AG09319 (cell line): Measurements from ENCODE around the gene MBP.

Experiments
- DNase-seq: peaks from one replicate; pipeline ENCODE4 v3.0.0-alpha.2; 2010; ENCODE audit warnings: low read depth; ENCODE audit errors: extremely low read depth
- CTCF ChIP-seq: IDR thresholded peaks from 2 replicates; pipeline ENCODE4 v1.5.1; 2011; ENCODE audit warnings: low read depth, mild to moderate bottlenecking, inconsistent platforms, low read length, moderate library complexity

The MBP gene

GRCh38 chr18:77046994-77047393 is 85.6 kb downstream of the MBP start:
- no peak for DNase-seq
- TF ChIP-seq CTCF = no peak

- no peak for TF ChIP-seq CTCF
- DNase-seq = no peak
Observed at GRCh38 chr18:77046409-77046808, 86.2 kb downstream of the MBP start.

GRCh38 chr18:77045677-77046076 is 86.9 kb downstream of the MBP start:
- no peak for TF ChIP-seq CTCF
- DNase-seq = no peak

- TF ChIP-seq CTCF = no peak
- no peak for DNase-seq
Observed at GRCh38 chr18:77044866-77045664, 87.5 kb downstream of the MBP start.

- no peak for TF ChIP-seq CTCF
- no peak for DNase-seq
Observed at GRCh38 chr18:77043541-77044280, 88.9 kb downstream of the MBP start.

- TF ChIP-seq CTCF = no peak
Observed at GRCh38 chr18:77042583-77042982, 90.0 kb downstream of the MBP start.

More at GRCh38 chr18:77042583-77042982, 90.0 kb downstream of the MBP start:
- no peak for DNase-seq
